HEK293 (cell line): ENCODE data around the gene IRAK3.
A peak's percentile ranks its signal among the peaks of the same experiment; 100 is the strongest.
"Not testable (repeated sequence)": the region's sequence is repeated elsewhere in the genome, so short reads cannot be mapped to it uniquely, and the experiment has no call there.

Experiments
- CTCF ChIA-PET: fragments of 350-600 bp; formaldehyde crosslinking; extraction: SDS; loops from one replicate; lab custom pipeline; 2021; ENCODE audit warnings: antibody characterized with exemption; lab: Yijun Ruan, JAX
- POLR2A ChIA-PET: fragments of 300-600 bp; formaldehyde crosslinking; extraction: SDS; loops from one replicate; lab custom pipeline; 2020; ENCODE audit warnings: antibody characterized with exemption, inconsistent platforms; lab: Yijun Ruan, JAX
- H3K27ac ChIP-seq: fragments of 200-500 bp; sonication (Bioruptor generic); 2 replicates; pipeline ENCODE4 v1.5.1; 2014; ENCODE audit warnings: low read depth, low read length, control low read depth, inconsistent platforms; ENCODE audit errors: extremely low read depth
- H3K36me3 ChIP-seq, 2 experiments: fragments of 200-500 bp in 1 of 2; sonication (Bioruptor generic) in 1 of 2; 1 replicate in 1 of 2; 2 replicates in 1 of 2; pipeline ENCODE4 v1.5.1; 2014 to 2017; ENCODE audit warnings: inconsistent platforms in 2 of 2, low read length in 2 of 2; ENCODE audit not compliant: control insufficient read depth in 2 of 2, insufficient read depth in 1 of 2
- H3K4me1 ChIP-seq: fragments of 200-500 bp; sonication (Bioruptor generic); 2 replicates; pipeline ENCODE4 v1.5.1; 2014; ENCODE audit warnings: mild to moderate bottlenecking, low read length, inconsistent platforms; ENCODE audit not compliant: control insufficient read depth, insufficient read depth
- H3K4me3 ChIP-seq: 2 replicates; pipeline ENCODE4 v1.5.1; 2011; ENCODE audit warnings: low read depth, mild to moderate bottlenecking, control low read depth, low read length, moderate library complexity
- H3K9me3 ChIP-seq: fragments of 200-500 bp; sonication (Bioruptor generic); 2 replicates; pipeline ENCODE4 v1.5.1; 2014; ENCODE audit warnings: low read depth, low read length, inconsistent platforms; ENCODE audit not compliant: control insufficient read depth, insufficient read depth
- GLI4 ChIP-seq: fragments of 450-650 bp; formaldehyde crosslinking; IDR thresholded peaks from 2 replicates; pipeline ENCODE4 v1.5.1; 2016; ENCODE audit warnings: missing biosample characterization, missing genetic modification characterization
- GLIS1 ChIP-seq: fragments of 450-650 bp; formaldehyde crosslinking; IDR thresholded peaks from 2 replicates; pipeline ENCODE4 v1.5.1; 2016; ENCODE audit warnings: missing biosample characterization, missing genetic modification characterization
- KLF16 ChIP-seq: fragments of 450-650 bp; formaldehyde crosslinking; IDR thresholded peaks from 2 replicates; pipeline ENCODE4 v1.5.1; 2017; ENCODE audit warnings: missing biosample characterization, missing genetic modification characterization
- PRDM1 ChIP-seq: fragments of 450-650 bp; formaldehyde crosslinking; IDR thresholded peaks from 2 replicates; pipeline ENCODE4; 2016; ENCODE audit warnings: missing biosample characterization, missing genetic modification characterization
- PRDM10 ChIP-seq: fragments of 450-650 bp; formaldehyde crosslinking; IDR thresholded peaks from 2 replicates; pipeline ENCODE4 v1.5.1; 2016; ENCODE audit warnings: missing biosample characterization, missing genetic modification characterization
- REPIN1 ChIP-seq: fragments of 450-650 bp; formaldehyde crosslinking; IDR thresholded peaks from 2 replicates; pipeline ENCODE4 v1.5.1; 2017; ENCODE audit warnings: missing biosample characterization, missing genetic modification characterization, low read depth
- SCRT2 ChIP-seq: fragments of 450-650 bp; formaldehyde crosslinking; IDR thresholded peaks from 2 replicates; pipeline ENCODE4 v1.5.1; 2016; ENCODE audit warnings: missing biosample characterization, missing genetic modification characterization
- YY2 ChIP-seq: fragments of 450-650 bp; formaldehyde crosslinking; IDR thresholded peaks from 2 replicates; pipeline ENCODE4 v1.5.1; 2016; ENCODE audit warnings: missing biosample characterization, missing genetic modification characterization
- ZBTB1 ChIP-seq: fragments of 450-650 bp; formaldehyde crosslinking; IDR thresholded peaks from 2 replicates; pipeline ENCODE4 v1.5.1; 2016; ENCODE audit warnings: missing biosample characterization, missing genetic modification characterization
- ZNF2 ChIP-seq: fragments of 450-650 bp; formaldehyde crosslinking; IDR thresholded peaks from 2 replicates; pipeline ENCODE4 v1.5.1; 2016; ENCODE audit warnings: missing biosample characterization, missing genetic modification characterization
- ZNF239 ChIP-seq: fragments of 450-650 bp; formaldehyde crosslinking; IDR thresholded peaks from 2 replicates; pipeline ENCODE4 v1.5.1; 2016; ENCODE audit warnings: missing biosample characterization, missing genetic modification characterization
- ZNF324 ChIP-seq: fragments of 450-650 bp; formaldehyde crosslinking; IDR thresholded peaks from 2 replicates; pipeline ENCODE4 v1.5.1; 2016; ENCODE audit warnings: missing biosample characterization, missing genetic modification characterization
- ZNF600 ChIP-seq: fragments of 450-650 bp; formaldehyde crosslinking; IDR thresholded peaks from 2 replicates; pipeline ENCODE4 v1.5.1; 2016; ENCODE audit warnings: missing biosample characterization, missing genetic modification characterization
- ZNF610 ChIP-seq: fragments of 450-650 bp; formaldehyde crosslinking; IDR thresholded peaks from 2 replicates; pipeline ENCODE4 v1.5.1; 2016; ENCODE audit warnings: missing biosample characterization, missing genetic modification characterization, borderline replicate concordance
- ZNF629 ChIP-seq: fragments of 450-650 bp; formaldehyde crosslinking; IDR thresholded peaks from 2 replicates; pipeline ENCODE4 v1.5.1; 2017; ENCODE audit warnings: missing biosample characterization, missing genetic modification characterization
- ZNF792 ChIP-seq: fragments of 450-650 bp; formaldehyde crosslinking; IDR thresholded peaks from 2 replicates; pipeline ENCODE4 v1.5.1; 2016; ENCODE audit warnings: missing biosample characterization, missing genetic modification characterization
- TF ChIP-seq, protein P1 (sequence below): fragments of 450-650 bp; formaldehyde crosslinking; IDR thresholded peaks from 2 replicates; pipeline ENCODE4 v1.5.1; 2016; ENCODE audit warnings: missing biosample characterization, missing genetic modification characterization
- TF ChIP-seq, protein P2 (sequence below): fragments of 450-650 bp; formaldehyde crosslinking; IDR thresholded peaks from 2 replicates; pipeline ENCODE4 v1.5.1; 2016; ENCODE audit warnings: missing biosample characterization, missing genetic modification characterization

Gene IRAK3

GRCh38 chr12:66303316-66303804 is 114.3 kb downstream of the IRAK3 start:
- ChIA-PET POLR2A (interaction anchor here (0.6 to 2.1 kb wide), 4 partner anchors 16 to 919 kb away, joined by 3 to 22 read pairs (median 3); partner anchors contain the start of genes LLPH and TMBIM4), CTCF (interaction anchor here (0.6 to 1.1 kb wide), 3 partner anchors 12 to 156 kb away, joined by 3 read pairs; no protein-coding TSS in a partner anchor)
- TF ChIP-seq ZNF324 (tag by site-specific recombination) (peak; percentile 74), ZNF2 (tag by site-specific recombination) (0 out of 2 replicates have a peak, but pooled peaks have one; percentile 63), ZNF792 (tag by site-specific recombination) (peak; percentile 83), GLIS1 (peak; percentile 51), PRDM1 (tag by site-specific recombination) (peak; percentile 80), ZNF600 (tag by site-specific recombination) (peak; percentile 72; the same call in 1 of the 2 replicates), ZNF629 (tag by site-specific recombination) (0 out of 2 replicates have a peak, but pooled peaks have one; percentile 25), REPIN1 (tag by site-specific recombination) (0 out of 2 replicates have a peak, but pooled peaks have one; percentile 64), ZNF239 (tag by site-specific recombination) (peak; percentile 59; the same call in 1 of the 2 replicates), GLI4 (tag by site-specific recombination) (0 out of 2 replicates have a peak, but pooled peaks have one; percentile 30), YY2 (peak; percentile 48; the same call in 1 of the 2 replicates), KLF16 (tag by site-specific recombination) (peak; percentile 33; the same call in 1 of the 2 replicates), ZBTB1 (tag by site-specific recombination) (peak; percentile 91), SCRT2 (tag by site-specific recombination) (peak; percentile 27; the same call in 1 of the 2 replicates), PRDM10 (peak; percentile 37), ZNF610 (peak; percentile 13; the same call in 1 of the 2 replicates)
- TF ChIP-seq, protein P1, sequence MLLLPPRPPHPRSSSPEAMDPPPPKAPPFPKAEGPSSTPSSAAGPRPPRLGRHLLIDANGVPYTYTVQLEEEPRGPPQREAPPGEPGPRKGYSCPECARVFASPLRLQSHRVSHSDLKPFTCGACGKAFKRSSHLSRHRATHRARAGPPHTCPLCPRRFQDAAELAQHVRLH (tag by site-specific recombination) = peak; percentile 92
- TF ChIP-seq, protein P2, sequence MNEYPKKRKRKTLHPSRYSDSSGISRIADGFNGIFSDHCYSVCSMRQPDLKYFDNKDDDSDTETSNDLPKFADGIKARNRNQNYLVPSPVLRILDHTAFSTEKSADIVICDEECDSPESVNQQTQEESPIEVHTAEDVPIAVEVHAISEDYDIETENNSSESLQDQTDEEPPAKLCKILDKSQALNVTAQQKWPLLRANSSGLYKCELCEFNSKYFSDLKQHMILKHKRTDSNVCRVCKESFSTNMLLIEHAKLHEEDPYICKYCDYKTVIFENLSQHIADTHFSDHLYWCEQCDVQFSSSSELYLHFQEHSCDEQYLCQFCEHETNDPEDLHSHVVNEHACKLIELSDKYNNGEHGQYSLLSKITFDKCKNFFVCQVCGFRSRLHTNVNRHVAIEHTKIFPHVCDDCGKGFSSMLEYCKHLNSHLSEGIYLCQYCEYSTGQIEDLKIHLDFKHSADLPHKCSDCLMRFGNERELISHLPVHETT (tag by site-specific recombination) = peak; percentile 59; the same call in 1 of the 2 replicates
- H3K9me3 ChIP-seq, H3K4me1 ChIP-seq, H3K27ac ChIP-seq: not testable (repeated sequence)
- Histone ChIP-seq H3K4me3 (peak overlapping the region; percentile 85), H3K36me3 (peaks cover 9 to 12% of the 10 kb centered on the region in 2 experiments)
